ENCODE measurements around the gene GNRHR.
A peak's percentile ranks its signal among the peaks of the same experiment; 100 is the strongest.

Gene GNRHR

DNA sequence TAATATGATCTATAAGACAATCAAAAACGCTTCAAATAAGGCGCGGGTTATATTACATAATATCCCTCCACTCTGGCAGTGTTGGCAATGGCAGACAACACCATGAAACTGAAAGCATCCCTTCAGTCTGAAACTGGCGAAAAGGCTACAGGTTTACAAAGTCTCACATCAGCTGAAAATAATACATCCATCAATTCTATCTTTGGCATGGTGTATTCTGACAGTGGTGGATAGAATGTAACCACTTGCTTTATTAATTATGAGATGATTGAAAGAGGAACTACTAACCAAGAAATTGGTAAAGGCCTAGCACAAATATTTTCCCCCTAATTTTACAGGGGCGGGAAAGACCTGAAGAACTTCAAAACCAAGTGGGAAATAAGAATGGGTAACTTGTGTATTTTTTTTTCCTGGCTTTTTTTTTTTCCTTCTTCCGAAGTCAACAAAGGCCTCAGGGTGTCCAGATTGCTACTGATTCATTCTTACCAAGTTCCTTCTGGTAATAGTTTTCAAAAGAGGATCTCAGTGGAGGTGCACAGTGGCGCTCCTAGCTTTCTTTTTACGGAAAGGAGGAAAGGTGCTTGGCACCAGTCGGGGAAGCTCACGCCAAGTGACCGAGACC is 54.0 kb downstream of the GNRHR start:
- TF ChIP-seq, protein P1, sequence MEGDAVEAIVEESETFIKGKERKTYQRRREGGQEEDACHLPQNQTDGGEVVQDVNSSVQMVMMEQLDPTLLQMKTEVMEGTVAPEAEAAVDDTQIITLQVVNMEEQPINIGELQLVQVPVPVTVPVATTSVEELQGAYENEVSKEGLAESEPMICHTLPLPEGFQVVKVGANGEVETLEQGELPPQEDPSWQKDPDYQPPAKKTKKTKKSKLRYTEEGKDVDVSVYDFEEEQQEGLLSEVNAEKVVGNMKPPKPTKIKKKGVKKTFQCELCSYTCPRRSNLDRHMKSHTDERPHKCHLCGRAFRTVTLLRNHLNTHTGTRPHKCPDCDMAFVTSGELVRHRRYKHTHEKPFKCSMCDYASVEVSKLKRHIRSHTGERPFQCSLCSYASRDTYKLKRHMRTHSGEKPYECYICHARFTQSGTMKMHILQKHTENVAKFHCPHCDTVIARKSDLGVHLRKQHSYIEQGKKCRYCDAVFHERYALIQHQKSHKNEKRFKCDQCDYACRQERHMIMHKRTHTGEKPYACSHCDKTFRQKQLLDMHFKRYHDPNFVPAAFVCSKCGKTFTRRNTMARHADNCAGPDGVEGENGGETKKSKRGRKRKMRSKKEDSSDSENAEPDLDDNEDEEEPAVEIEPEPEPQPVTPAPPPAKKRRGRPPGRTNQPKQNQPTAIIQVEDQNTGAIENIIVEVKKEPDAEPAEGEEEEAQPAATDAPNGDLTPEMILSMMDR (IDR thresholded peaks at IDR 0.05; ENCODE audit: borderline replicate concordance, insufficient read depth, low read depth, low read length) = no peak
- peak overlapping the region; percentile 90 for H3K4me3 ChIP-seq (ENCODE audit: low read depth, low read length)

DNA sequence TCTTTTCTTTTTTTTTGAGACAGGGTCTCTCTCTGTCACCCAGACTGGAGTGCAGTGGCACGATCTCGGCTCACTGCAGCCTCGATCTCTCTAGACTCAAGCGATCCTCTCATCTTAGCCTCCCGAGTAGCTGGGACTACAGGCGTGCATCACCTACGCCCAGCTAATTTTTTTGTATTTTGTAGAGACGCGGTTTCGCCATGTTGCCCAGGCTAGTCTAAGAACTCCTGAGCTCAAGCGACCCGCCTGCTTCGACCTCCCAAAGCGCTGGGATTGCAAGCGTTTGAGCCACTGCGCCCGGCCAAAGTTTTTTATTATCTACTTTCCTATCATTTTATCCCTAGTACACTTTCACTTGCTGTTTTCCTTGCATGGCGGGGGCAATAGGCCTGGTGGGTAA is 54.6 kb downstream of the GNRHR start:
- TF ChIP-seq, protein P1 (IDR thresholded peaks at IDR 0.05; ENCODE audit: borderline replicate concordance, insufficient read depth, low read depth, low read length) = no peak

DNA sequence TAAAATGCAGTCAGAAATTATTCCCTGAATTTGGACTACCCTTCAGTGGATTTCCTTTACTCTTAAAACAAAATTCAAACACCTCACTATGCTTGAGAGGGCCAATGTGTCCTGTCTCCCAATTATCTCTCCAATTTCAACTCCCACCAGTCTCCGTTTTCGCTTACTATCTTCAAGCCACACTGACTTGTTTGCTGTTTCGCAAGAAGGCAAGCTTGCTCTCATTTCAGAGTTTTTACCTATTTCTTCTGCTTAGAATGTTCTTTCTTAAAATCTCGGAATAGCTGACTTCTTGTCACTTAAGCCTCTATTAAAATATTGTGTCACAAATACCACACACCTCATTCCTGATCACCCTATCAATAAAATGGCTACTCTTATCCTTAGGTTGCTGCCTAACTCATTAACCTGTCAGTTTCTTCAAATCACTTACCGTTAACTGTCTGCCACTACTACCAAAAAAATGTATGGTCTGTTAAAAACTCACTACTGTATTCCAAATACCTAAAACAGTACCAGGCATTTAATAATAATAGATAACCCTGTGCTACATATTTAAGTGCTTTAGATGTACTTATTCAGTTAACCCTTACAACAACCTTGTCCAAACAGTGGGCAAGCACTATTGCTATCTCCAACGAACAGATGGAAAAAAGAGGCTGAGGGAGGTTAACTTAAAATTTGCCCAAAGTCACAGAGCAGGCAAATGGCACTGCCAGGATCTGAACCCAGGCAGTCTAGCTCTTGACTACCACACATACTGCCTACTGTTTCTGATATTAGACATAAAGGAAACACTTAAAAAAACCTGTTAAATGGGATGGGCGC is 56.1 kb downstream of the GNRHR start:
- TF ChIP-seq, protein P1 (IDR thresholded peaks at IDR 0.05; ENCODE audit: borderline replicate concordance, insufficient read depth, low read depth, low read length) = no peak
- no peak overlapping the region for H3K4me3 ChIP-seq (ENCODE audit: low read depth, low read length)

More for the DNA sequence above, 54.6 kb downstream of the GNRHR start:
- H3K4me3 ChIP-seq (ENCODE audit: low read depth, low read length) = peak overlapping the region; percentile 90

DNA sequence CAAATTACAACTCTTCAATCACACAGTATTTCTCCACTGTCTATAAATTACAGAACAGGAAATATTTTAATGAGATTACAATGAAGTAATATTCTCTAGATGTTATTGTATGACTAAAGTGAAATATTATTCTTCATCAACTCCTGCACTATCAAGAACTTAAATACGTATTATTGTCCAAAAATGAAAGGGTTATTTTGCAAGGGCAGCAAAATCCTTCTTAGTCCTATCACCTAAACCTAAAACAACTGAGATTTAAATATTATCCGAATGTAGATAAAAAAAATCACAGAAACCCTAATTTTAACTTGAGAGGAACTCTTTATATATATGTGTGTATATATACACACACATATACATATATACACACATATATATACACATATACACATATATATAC is 58.1 kb downstream of the GNRHR start:
- no peak overlapping the region for H3K4me3 ChIP-seq (ENCODE audit: low read depth, low read length)
- TF ChIP-seq, protein P1 (IDR thresholded peaks at IDR 0.05; ENCODE audit: borderline replicate concordance, insufficient read depth, low read depth, low read length) = no peak

DNA sequence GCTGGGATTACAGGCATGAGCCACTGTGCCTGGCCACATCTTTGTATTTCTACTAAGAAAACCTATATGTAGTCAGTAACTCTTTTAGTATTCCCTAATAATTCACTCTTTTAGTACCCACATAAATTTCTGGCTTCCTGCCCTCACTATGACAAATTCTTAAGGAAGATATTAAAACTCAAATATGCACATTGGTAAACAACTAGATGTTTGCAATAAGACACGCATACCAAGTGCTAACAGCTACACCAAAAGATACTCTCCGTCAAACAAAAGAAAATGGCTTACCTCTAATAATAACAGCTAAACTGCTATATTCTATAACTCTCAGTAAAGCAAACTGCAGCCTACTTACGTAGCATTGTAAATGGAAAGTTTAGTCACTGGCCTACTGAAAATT is 59.5 kb downstream of the GNRHR start:
- H3K4me3 ChIP-seq (ENCODE audit: low read depth, low read length) = no peak overlapping the region
- TF ChIP-seq, protein P1 (IDR thresholded peaks at IDR 0.05; ENCODE audit: borderline replicate concordance, insufficient read depth, low read depth, low read length) = no peak

DNA sequence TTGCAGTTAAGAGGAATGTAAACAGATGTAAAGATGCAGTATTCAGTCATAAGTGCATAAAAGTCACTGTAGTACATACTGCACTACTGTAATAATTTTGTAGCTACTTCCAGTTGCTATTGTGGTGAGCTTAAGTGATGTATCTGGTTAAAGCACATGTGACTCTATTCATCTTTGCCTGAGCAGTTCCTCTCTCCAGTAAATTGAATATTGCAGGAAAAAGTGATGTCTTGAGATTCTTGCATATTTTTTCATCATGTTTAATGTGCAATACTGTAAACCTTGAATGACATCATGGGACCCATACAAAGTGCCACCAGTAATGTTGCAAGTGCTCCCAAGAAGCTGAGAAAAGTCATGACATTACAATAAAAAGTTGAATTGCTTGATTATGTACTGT is 62.9 kb downstream of the GNRHR start:
- no peak overlapping the region for H3K4me3 ChIP-seq (ENCODE audit: low read depth, low read length)
- TF ChIP-seq, protein P1 (IDR thresholded peaks at IDR 0.05; ENCODE audit: borderline replicate concordance, insufficient read depth, low read depth, low read length) = no peak
